Measurements from ENCODE around the gene CD160.
"Not testable (repeated sequence)": the region's sequence is repeated elsewhere in the genome, so short reads cannot be mapped to it uniquely, and the experiment has no call there.

The CD160 gene

DNA sequence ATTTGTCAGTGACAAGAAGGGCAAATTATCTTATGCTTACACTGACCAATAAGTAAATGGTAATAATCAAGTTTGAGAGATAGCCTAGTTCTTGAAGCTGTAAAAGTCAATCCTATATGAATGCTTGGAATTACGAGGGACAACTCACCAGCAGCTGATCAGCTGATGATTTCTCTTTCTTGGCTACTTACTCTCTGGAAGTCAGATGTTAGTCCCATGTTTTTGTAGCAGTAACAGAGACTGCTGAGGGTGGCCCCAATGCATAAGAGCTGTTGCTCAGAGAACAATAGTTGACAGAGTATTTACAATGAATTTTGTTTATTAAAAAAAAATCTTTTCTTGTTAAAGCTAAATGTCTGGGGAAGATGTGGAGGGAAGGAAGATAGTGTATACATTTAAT lies 39.3 kb downstream of the CD160 start:
- DNase-seq (ENCODE audit: low read depth in 2 of 2): no peak

DNA sequence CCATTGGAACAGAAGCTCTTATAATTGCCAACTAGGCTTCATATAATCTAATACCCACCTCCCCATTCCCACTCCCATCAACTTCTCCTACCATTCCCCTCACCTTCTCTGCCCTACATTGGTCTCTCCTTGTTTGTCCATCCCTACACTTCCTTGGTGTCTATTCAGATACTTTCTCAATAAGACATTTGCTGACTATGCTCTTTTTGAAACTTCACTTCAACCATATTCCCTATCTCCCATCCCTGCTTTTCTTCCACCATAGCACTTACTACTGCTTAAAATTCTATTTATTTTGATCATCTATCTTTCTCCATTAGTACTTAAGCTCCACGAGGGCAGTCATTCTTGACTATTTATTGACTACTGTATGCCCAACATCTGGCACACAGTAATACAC lies 40.4 kb downstream of the CD160 start:
- DNase-seq (ENCODE audit: low read depth in 2 of 2): no peak

DNA sequence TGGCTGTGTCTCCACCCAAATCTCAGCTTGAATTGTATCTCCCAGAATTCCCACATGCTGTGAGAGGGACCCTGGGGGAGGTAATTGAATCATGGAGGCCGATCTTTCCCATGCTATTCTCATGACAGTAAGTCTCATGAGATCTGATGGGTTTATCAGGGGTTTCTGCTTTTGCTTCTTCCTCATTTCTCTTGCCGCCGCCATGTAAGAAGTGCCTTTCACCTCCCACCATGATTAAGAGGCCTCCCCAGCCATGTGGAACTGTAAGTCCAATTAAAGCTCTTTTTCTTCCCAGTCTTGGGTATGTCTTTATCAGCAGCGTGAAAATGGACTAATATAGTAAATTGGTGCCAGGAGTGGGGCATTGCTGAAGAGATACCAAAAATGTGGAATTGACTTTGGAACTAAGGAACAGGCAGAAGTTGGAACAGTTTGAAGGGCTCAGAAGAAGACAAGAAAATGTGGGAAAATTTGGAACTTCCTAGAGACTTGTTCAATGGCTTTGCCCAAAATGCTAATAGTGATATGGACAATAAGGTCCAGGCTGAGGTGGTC lies 41.2 kb downstream of the CD160 start:
- not testable (repeated sequence) for DNase-seq (ENCODE audit: low read depth in 2 of 2)

DNA sequence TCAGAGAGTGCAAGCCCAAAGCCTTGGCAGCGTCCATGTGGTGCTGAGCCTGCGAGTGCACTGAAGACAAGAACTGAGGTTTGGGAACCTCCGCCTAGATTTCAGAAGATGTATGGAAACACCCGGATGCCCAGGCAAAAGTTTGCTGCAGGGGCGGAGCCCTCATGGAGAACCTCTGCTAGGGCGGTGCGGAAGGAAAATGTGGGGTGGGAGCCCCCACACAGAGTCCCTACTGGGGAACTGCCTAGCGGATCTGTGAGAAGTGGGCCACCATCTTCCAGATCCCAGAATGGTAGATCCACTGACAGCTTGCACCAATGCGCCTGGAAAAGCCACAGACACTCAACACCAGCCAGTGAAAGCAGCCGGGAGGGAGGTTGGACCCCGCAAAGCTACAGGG lies 42.2 kb downstream of the CD160 start:
- DNase-seq (ENCODE audit: low read depth in 2 of 2): not testable (repeated sequence)

DNA sequence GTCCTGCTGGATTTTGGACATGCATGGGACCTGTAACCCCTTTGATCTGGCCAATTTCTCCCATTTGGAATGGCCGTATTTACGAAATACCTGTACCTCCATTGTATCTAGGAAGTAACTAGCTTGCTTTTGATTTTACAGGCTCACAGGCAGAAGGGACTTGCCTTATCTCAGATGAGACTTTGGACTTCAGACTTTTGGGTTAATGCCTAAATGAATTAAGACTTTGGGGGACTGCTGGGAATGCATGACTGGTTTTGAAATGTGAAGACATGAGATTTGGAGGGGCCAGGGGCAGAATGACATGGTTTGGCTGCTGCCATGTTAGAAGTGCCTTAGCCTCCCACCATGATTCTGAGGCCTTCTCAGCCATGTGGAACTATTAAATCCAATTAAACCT lies 42.7 kb downstream of the CD160 start:
- not testable (repeated sequence) for DNase-seq (ENCODE audit: low read depth in 2 of 2)

DNA sequence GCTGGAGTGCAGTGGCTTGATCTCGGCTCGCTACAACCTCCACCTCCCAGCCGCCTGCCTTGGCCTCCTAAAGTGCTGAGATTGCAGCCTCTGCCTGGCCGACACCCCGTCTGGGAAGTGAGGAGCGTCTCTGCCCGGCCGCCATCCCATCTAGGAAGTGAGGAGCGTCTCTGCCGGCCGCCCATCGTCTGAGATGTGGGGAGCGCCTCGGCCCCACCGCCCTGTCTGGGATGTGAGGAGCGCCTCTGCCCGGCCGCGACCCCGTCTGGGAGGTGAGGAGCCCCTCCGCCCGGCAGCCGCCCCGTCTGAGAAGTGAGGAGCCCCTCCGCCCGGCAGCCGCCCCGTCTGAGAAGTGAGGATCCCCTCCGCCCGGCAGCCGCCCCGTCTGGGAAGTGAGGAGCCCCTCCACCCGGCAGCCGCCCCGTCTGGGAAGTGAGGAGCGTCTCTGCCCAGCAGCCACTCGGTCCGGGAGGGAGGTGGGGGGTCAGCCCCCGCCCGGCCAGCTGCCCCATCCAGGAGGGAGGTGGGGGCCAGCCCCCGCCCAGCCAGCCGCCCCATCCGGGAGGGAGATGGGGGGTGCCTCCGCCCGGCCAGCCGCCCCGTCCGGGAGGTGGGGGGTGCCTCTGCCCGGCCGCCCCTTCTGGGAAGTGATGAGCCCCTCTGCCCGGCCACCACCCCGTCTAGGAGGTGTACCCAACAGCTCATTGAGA lies 45.1 kb downstream of the CD160 start:
- DNase-seq (ENCODE audit: low read depth in 2 of 2): not testable (repeated sequence)

DNA sequence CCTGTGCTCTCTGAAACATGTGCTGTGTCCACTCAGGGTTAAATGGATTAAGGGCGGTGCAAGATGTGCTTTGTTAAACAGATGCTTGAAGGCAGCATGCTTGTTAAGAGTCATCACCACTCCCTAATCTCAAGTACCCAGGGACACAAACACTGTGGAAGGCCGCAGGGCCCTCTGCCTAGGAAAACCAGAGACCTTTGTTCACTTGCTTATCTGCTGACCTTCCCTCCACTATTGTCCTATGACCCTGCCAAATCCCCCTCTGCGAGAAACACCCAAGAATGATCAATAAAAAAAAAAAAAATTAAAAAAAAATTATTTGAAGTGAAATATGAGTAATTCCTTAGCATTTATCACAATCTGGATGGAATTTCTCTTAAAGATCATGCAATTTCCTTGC lies 45.8 kb downstream of the CD160 start:
- not testable (repeated sequence) for DNase-seq (ENCODE audit: low read depth in 2 of 2)

DNA sequence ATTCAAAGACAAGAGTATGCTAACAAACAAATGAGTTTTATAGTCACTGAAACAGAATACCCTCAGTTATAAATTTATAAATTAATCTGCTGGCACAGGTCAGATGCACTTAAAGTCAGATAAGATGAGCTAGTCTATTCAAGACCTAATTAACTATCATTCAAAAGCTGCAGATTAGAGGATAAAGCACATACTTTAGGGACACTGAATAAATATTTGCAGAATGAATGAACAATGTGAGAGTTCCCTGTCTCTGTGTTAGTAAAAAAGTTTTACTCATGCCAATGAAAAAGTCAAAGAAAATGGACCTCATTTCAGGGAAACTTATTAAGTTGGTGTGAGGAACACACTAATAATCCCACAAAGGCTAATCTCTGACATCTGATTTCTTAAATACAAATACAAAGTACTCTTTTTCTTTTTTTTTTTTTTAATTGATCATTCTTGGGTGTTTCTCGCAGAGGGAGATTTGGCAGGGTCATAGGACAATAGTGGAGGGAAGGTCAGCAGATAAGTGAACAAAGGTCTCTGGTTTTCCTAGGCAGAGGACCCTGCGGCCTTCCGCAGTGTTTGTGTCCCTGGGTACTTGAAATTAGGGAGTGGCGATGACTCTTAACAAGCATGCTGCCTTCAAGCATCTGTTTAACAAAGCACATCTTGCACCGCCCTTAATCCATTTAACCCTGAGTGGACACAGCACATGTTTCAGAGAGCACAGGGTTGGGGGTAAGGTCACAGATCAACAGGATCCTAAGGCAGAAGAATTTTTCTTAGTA lies 46.5 kb downstream of the CD160 start:
- not testable (repeated sequence) for DNase-seq (ENCODE audit: low read depth in 2 of 2)

DNA sequence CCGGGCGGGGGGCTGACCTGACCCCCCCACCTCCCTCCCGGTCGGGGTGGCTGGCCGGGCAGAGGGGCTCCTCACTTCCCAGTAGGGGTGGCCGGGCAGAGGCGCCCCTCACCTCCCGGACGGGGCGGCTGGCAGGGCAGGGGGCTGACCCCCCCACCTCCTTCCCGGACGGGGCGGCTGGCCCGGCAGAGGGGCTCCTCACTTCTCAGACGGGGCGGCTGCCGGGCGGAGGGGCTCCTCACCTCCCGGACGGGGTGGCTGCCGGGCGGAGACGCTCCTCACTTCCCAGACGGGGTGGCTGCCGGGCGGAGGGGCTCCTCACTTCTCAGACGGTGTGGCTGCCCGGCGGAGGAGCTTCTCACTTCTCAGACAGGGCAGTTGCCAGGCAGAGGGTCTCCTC lies 47.6 kb downstream of the CD160 start:
- not testable (repeated sequence) for DNase-seq (ENCODE audit: low read depth in 2 of 2)

DNA sequence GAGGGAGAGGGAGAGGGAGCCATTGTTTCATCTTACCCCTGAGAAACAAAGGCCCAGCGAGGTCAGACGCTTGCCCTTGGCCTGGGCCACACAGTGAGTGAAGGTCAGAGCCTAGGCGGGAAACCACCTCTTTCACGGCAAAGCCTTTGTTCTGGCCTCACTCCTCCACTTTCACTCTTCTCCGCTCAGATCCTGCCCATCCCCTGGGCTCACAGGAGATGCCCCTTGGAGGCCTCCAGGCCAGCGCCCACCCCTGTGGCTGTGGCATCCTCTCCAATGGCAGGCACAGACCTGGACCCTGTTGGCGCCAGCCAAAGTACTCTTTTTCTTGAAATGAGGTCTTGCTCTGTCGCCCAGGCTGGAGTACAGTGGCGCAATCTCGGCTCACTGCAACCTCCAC lies 48.7 kb downstream of the CD160 start:
- DNase-seq (ENCODE audit: low read depth in 2 of 2): not testable (repeated sequence)

DNA sequence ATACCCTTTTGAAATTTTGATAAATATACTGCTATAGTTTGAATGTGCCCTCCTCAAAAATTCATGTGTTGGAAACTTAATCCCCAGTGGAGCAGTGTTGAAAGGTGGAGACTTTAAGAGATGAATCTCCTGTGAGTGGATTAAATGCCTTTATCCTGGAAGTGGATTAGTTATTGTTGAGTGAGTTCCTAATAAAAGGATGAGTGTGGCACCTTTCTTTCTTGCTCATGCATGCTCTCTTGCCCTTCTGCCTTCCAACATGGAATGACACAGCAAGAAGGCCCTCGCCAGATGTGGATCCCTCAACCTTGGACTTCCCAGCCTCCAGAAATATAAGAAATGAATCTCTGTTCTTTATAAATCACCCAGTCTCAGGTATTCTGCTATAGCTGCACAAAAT lies 51.8 kb downstream of the CD160 start:
- no peak for DNase-seq (ENCODE audit: low read depth in 2 of 2)

DNA sequence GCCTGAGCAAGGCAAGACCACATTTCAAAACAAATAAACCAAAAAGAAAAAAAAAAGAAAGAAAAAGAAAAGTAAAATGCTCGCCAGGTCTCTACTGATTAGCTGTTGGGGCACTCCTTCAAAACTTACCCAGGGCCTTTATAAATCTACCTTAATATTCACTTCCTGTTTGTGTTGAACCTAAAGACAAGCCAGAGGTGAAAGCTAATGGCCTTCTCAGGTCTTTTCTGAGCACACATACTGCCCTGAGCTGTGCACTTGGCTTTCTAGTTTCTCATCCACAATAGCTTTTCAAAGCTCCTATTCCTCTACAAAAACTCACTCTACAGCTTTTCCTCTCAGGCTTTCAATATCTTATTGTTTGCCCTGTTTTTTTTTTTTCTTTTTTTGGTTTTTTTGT lies 54.1 kb downstream of the CD160 start:
- DNase-seq (ENCODE audit: low read depth in 2 of 2): no peak

DNA sequence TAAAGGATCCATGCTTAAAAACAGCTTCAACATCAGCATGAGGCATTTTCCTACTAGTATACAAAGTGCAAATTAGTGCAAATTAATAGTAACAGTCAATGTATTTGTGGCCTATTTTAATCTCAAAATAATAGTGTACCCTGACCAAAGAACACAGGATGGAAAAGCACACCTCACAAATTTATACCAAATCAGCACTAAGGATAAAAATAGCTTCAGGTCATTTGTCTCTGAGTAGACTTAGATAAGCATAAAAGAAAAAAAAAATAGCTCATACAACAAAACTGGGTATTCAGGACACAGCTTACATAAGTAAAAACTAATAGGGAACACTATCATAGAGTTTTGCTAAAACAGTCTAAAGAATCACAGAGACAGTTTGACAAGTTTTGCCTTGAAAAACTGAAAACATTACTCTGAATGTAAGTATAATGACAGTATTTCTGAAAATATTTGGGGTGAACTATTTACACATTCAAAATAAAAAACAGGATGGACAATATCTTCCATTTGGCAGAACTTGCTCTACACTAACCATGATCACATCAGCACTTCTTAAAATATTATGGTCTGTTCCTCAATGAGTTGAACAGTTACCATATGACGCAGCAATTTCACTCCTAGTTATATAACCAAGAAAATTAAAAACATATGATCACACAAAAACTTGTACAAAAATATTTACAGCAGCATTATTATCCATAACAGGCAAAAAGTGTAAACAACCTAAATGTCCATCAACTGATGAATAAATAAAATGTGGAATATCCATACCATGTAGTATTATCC lies 58.3 kb downstream of the CD160 start:
- DNase-seq (ENCODE audit: low read depth in 2 of 2): no peak

DNA sequence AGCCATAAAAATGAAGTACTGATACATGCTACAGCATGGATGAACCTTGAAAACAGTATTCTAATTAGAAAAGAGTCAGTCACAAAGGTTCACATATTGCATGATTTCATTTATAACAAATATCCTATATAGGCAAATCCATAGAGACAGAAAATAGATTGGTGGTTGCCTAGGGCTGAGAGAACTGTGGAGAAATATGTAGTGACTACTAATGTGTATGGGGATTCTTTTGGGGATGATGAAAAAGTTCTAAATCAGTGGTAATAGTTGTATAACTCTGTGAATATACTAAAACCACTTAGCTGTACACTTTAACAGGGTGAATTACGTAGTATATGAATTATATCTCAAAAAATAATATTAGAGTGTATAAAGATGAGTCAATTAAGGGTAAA lies 58.8 kb downstream of the CD160 start:
- no peak for DNase-seq (ENCODE audit: low read depth in 2 of 2)

DNA sequence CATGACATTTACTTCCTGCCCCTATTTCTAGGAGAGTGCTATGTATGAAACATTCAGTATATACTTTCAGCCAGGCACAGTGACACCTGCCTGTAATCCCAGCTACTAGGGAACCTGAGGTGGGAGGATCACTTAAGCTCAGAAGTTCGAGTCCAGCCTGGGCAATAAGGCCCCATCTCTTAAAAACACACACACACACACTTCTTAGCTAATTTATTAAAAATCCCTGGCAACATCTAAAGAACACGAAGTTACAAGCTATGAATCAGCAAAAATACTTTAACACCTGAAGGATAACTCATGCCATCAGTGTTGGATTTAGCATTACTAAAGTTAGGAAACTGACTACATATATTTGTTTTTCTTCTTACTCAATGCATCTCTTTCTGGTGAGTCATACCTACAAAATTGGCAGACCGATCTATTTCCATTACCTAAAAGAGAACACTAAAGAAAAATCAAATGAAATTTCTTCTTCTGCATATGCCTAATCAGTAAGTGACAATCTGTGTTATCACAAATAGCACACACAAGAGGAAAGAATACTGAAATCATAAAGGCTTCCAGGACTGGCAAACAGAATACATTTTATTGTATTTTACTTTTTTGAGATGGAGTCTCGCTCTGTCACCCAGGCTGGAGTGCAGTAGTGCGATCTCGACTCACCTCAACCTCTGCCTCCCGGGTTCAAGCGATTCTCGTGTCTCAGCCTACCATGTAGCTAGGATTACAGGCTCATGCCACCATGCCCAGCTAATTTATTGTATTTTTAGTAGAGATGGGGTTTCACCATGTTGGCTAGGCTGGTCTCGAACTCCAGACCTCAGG lies 63.2 kb downstream of the CD160 start:
- no peak for DNase-seq (ENCODE audit: low read depth in 2 of 2)

DNA sequence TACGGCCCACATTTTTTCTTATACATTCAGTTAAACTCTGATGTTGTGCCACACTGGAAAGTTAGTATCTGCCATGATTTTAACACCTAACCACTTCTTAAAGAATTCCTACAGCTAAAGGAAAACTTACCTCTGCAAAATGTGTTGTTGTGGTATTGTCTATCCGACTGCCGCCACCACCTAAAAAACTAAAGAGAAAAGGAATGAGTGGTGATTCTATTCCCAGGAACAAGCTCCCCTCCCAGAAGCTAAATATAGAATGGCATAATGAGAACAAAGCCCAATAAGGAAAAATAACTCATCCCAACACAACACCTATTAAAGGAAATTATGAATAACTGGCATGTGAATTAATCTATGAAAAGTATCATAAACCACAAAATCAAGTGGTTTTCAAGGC lies 65.1 kb downstream of the CD160 start:
- no peak for DNase-seq (ENCODE audit: low read depth in 2 of 2)

DNA sequence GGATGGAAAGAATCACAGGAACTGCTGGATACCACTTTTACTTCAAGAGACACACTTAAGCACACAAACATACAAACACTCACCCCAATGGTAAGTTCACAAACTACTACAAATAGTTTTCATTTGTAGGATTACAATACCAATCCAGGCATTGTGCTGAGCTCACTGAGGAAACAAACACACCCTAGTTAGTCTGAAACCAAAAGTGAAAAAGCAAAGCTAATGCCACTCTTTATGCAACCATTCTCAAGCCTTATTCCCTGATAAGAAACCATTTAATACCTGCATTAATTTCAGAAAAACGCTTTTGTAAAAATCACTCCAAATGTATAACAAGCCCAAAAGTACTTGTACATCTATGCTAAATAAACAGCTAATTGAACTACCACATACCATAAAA lies 66.2 kb downstream of the CD160 start:
- no peak for DNase-seq (ENCODE audit: low read depth in 2 of 2)

DNA sequence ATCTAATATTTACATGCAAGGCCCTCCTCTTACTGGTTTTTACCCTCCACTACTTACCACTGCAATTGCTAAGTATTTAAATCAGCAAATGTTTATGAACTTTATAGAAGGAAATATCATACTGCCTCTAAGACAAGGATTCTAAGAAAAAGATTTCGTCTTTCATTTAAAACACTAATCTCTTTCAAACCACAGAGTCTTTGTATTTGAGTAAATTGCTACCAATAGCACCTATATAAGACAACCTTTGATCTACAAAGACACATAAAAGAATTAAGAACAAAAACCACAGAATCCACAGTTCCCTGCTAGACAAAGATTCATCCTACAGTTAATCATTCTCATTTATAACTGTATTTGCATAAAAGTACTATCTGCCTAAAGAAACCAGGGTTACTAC lies 67.0 kb downstream of the CD160 start:
- no peak for DNase-seq (ENCODE audit: low read depth in 2 of 2)

DNA sequence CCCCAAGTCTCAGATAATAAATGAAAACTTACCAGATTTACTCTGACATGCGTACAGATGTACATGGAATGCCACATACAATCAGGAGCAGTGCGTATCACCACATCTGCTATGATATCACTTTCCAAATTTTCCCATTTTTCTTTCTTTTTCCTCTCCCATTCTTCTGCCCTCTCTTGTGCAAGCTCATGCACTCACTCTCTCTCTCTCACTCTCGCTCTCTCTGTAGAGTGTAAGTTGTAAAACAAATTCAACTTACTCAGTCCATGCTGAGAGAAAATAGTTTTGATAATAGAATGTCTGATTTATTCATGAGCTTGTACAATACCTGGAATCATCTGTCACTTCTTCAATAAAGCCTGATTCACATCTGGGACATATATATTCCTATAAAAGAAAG lies 69.3 kb downstream of the CD160 start:
- DNase-seq (ENCODE audit: low read depth in 2 of 2): no peak

Data from activated CD4-positive, alpha-beta T cell treated with anti-CD3 and anti-CD28 coated beads for 24 hours (primary cell).